Neutrophil (primary cell): ENCODE measurements around the gene HEBP2.

Experiments used
- H3K27ac ChIP-seq: fragments of 200-600 bp; sonication (generic); 2 replicates; pipeline ENCODE4 v1.5.1; 2016; ENCODE audit warnings: mild to moderate bottlenecking, moderate library complexity
- H3K27me3 ChIP-seq: fragments of 200-600 bp; sonication (generic); 2 replicates; pipeline ENCODE4 v1.6.0; 2016; ENCODE audit warnings: mild to moderate bottlenecking
- H3K36me3 ChIP-seq: fragments of 200-600 bp; sonication (generic); 2 replicates; pipeline ENCODE4 v1.5.1; 2017
- H3K4me1 ChIP-seq, 2 experiments: fragments of 200-600 bp in 1 of 2; sonication (generic) in 1 of 2; 1 replicate in 1 of 2; 2 replicates in 1 of 2; pipeline versions ENCODE4 v1.5.1 to v1.6.1; 2013 to 2016; ENCODE audit warnings: low read depth in 1 of 2, low read length in 1 of 2, mild to moderate bottlenecking in 1 of 2, moderate library complexity in 1 of 2; ENCODE audit not compliant: control insufficient read depth in 1 of 2, insufficient read depth in 1 of 2
- H3K4me3 ChIP-seq, 2 experiments: fragments of 200-600 bp in 1 of 2; sonication (generic) in 1 of 2; 1 replicate in 1 of 2; 2 replicates in 1 of 2; pipeline ENCODE4 v1.5.1; 2013 to 2016; ENCODE audit warnings: low read depth in 1 of 2, low read length in 1 of 2, mild to moderate bottlenecking in 1 of 2, moderate library complexity in 1 of 2
- H3K9me3 ChIP-seq: fragments of 200-600 bp; sonication (generic); 2 replicates; pipeline ENCODE4 v1.5.1; 2016
- CTCF ChIP-seq: fragments of 200-600 bp; sonication (generic); IDR thresholded peaks from 2 replicates; pipeline ENCODE4 v1.5.1; 2016; ENCODE audit warnings: antibody characterized with exemption

HEBP2 gene

GRCh38 chr6:138465007-138465645 is 61.1 kb downstream of the HEBP2 start:
- Histone ChIP-seq H3K27me3 (no peaks in the 10 kb centered on the region), H3K4me3 (no peak overlapping the region), H3K36me3 (no peaks in the 10 kb centered on the region), H3K9me3 (no peaks in the 10 kb centered on the region), H3K4me1 (no peaks in the 10 kb centered on the region), H3K27ac (no peak overlapping the region)
- no peak for TF ChIP-seq CTCF

GRCh38 chr6:138467901-138468300 is 63.9 kb downstream of the HEBP2 start:
- H3K36me3 ChIP-seq, result no peaks in the 10 kb centered on the region
- TF ChIP-seq CTCF, result no peak
- H3K4me1 ChIP-seq, result no peaks in the 10 kb centered on the region
- H3K27ac ChIP-seq, result no peak overlapping the region
- H3K27me3 ChIP-seq, result no peaks in the 10 kb centered on the region
- H3K4me3 ChIP-seq, result no peak overlapping the region
- no peaks in the 10 kb centered on the region for H3K9me3 ChIP-seq

DNA sequence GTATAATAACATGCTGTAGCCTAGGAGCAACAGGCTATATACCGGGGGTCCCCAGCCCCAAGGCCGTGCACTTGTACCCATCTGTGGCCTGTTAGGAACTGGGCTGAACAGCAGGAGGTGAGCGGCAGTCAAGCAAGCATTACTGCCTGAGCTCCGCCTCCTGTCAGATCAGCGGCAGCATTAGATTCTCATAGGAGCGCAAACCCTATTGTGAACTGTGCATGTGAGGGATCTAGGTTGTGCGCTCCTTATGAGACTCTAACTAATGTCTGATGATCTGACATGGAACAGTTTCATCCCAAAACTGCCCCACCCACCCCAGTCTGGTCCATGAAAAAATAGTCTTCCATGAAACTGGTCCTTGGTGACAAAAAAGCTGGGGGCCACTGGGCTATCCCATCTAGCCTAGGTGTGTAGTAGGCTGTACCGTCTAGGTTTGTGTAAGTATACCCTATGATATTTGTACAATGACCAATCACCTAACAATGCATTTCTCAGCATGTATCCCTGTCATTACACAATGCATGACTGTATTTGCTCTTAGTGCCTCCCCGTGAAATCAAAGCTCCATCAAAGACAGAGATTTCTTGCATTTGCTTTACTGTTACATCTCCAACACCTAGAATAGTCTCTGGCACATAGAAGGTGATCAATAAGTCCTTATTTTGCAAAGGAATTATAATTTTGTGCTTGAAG is 64.4 kb downstream of the HEBP2 start:
- no peak for TF ChIP-seq CTCF
- Histone ChIP-seq H3K27me3 (no peaks in the 10 kb centered on the region), H3K9me3 (no peaks in the 10 kb centered on the region), H3K27ac (no peak overlapping the region), H3K36me3 (no peaks in the 10 kb centered on the region), H3K4me3 (no peak overlapping the region), H3K4me1 (no peaks in the 10 kb centered on the region)
